Measurements from ENCODE around the gene AP5S1. TPM values are rescaled to one million over a fixed set of nuclear protein-coding genes. Genes with fewer than 3 reads are reported as not detected.

AP5S1 gene
- total RNA-seq, 2 donors from 2014 or later: 11.7 to 20.2 TPM

- H3K9ac ChIP-seq (ENCODE audit: low read depth in 2 of 2, low read length in 2 of 2): no peak overlapping the region
- no peak for DNase-seq
- peaks cover 24% of the 10 kb centered on the region for H3K36me3 ChIP-seq
- intact Hi-C loops (cut with DNase I): no loop called here
- no peak overlapping the region for H3K27ac ChIP-seq
- no peaks in the 10 kb centered on the region for H3K9me3 ChIP-seq
- peaks cover 35% of the 10 kb centered on the region for H3K4me1 ChIP-seq
- no peak overlapping the region for H3K4me3 ChIP-seq
- no peaks in the 10 kb centered on the region for H3K27me3 ChIP-seq
- TF ChIP-seq CTCF (IDR thresholded peaks at IDR 0.05): no peak
Observed at GRCh38 chr20:3802524-3803239, 17.7 kb upstream of the AP5S1 start.

- intact Hi-C loops (cut with DNase I): no loop called here
- Histone ChIP-seq H3K4me1 (peaks cover 34% of the 10 kb centered on the region), H3K4me3 (no peak overlapping the region), H3K27me3 (no peaks in the 10 kb centered on the region), H3K9me3 (no peaks in the 10 kb centered on the region), H3K27ac (no peak overlapping the region), H3K36me3 (peaks cover 24% of the 10 kb centered on the region), H3K9ac (ENCODE audit: low read depth in 2 of 2, low read length in 2 of 2) (no peak overlapping the region)
- no peak for DNase-seq
- no peak for TF ChIP-seq CTCF (IDR thresholded peaks at IDR 0.05)
Observed at GRCh38 chr20:3803289-3803688, 17.1 kb upstream of the AP5S1 start.

- no peaks in the 10 kb centered on the region for H3K9me3 ChIP-seq
- DNase-seq: no peak
- H3K4me3 ChIP-seq: no peak overlapping the region
- intact Hi-C loops (cut with DNase I): no loop called here
- H3K27ac ChIP-seq: no peak overlapping the region
- H3K4me1 ChIP-seq: peaks cover 28% of the 10 kb centered on the region
- H3K9ac ChIP-seq (ENCODE audit: low read depth in 2 of 2, low read length in 2 of 2): no peak overlapping the region
- no peaks in the 10 kb centered on the region for H3K27me3 ChIP-seq
- H3K36me3 ChIP-seq: peaks cover 24% of the 10 kb centered on the region
- no peak for TF ChIP-seq CTCF (IDR thresholded peaks at IDR 0.05)
Observed at GRCh38 chr20:3803854-3804253, 16.5 kb upstream of the AP5S1 start.

- Histone ChIP-seq H3K36me3 (peaks cover 24% of the 10 kb centered on the region), H3K4me3 (no peak overlapping the region), H3K9me3 (no peaks in the 10 kb centered on the region), H3K4me1 (peaks cover 25% of the 10 kb centered on the region), H3K27ac (no peak overlapping the region), H3K9ac (ENCODE audit: low read depth in 2 of 2, low read length in 2 of 2) (no peak overlapping the region), H3K27me3 (no peaks in the 10 kb centered on the region)
- no peak for TF ChIP-seq CTCF (IDR thresholded peaks at IDR 0.05)
- no peak for DNase-seq
- intact Hi-C loops (cut with DNase I): no loop called here
Observed at GRCh38 chr20:3804254-3804751, 16.0 kb upstream of the AP5S1 start.

- peak overlapping the region; percentile 97 for H3K27ac ChIP-seq
- no peak for DNase-seq
- TF ChIP-seq CTCF (IDR thresholded peaks at IDR 0.05): no peak
- no peak overlapping the region for H3K9ac ChIP-seq (ENCODE audit: low read depth in 2 of 2, low read length in 2 of 2)
- no peak overlapping the region for H3K4me3 ChIP-seq
- no peaks in the 10 kb centered on the region for H3K27me3 ChIP-seq
- H3K9me3 ChIP-seq: no peaks in the 10 kb centered on the region
- H3K4me1 ChIP-seq: peaks cover 24% of the 10 kb centered on the region
- intact Hi-C loops (cut with DNase I): no loop called here
- H3K36me3 ChIP-seq: peaks cover 24% of the 10 kb centered on the region
Observed at GRCh38 chr20:3804781-3805180, 15.6 kb upstream of the AP5S1 start.

Measured in colonic mucosa (tissue), 4 donors.